Measurements from ENCODE around the gene GRK2. TPM values are rescaled to one million over a fixed set of nuclear protein-coding genes. Genes with fewer than 3 reads are reported as not detected.
"Not testable (repeated sequence)": the region's sequence is repeated elsewhere in the genome, so short reads cannot be mapped to it uniquely, and the experiment has no call there.

GRK2 gene
- total RNA-seq (2014; rRNA removed; shearing (Covaris generic)): 42.6 and 51.5 TPM in 2 replicates
- polyA plus RNA-seq (2015; cell fraction: cytosol; rRNA removed): 47.7 and 55.9 TPM in 2 replicates
- 65.4 and 67.2 TPM in 2 replicates for polyA plus RNA-seq (2015; cell fraction: nucleus; rRNA removed)

GRCh38 chr11:67266449-67267187 lies at the start of gene GRK2:
Gene GRK2, plus strand, starts transcription at chr11:67266473. Its CDS starts 227 bp downstream, at chr11:67266700.
- no peak for DNase-seq (ENCODE audit: low read depth)

- DNase-seq (ENCODE audit: low read depth): no peak
Observed at GRCh38 chr11:67227726-67228125, 38.5 kb upstream of the GRK2 start.

GRCh38 chr11:67230406-67230805 lies 35.9 kb upstream of the GRK2 start:
- no peak for DNase-seq (ENCODE audit: low read depth)

- no peak for DNase-seq (ENCODE audit: low read depth)
Observed at GRCh38 chr11:67230886-67231285, 35.4 kb upstream of the GRK2 start.

GRCh38 chr11:67233584-67234190 lies 32.6 kb upstream of the GRK2 start:
- DNase-seq (ENCODE audit: low read depth): no peak

- not testable (repeated sequence) for DNase-seq (ENCODE audit: low read depth)
Observed at GRCh38 chr11:67234571-67234970, 31.7 kb upstream of the GRK2 start.

- no peak for DNase-seq (ENCODE audit: low read depth)
Observed at GRCh38 chr11:67237574-67237973, 28.7 kb upstream of the GRK2 start.

- DNase-seq (ENCODE audit: low read depth): peak; percentile 35
Observed at GRCh38 chr11:67238894-67239782, 27.1 kb upstream of the GRK2 start.

- DNase-seq (ENCODE audit: low read depth): peak; percentile 99
Observed at GRCh38 chr11:67239783-67240575, 26.3 kb upstream of the GRK2 start.

- DNase-seq (ENCODE audit: low read depth): peak; percentile 73
Observed at GRCh38 chr11:67240576-67241389, 25.5 kb upstream of the GRK2 start.

GRCh38 chr11:67242548-67242947 lies 23.7 kb upstream of the GRK2 start:
- DNase-seq (ENCODE audit: low read depth): no peak

- DNase-seq (ENCODE audit: low read depth): no peak
Observed at GRCh38 chr11:67243051-67243450, 23.2 kb upstream of the GRK2 start.

- DNase-seq (ENCODE audit: low read depth): no peak
Observed at GRCh38 chr11:67245046-67245445, 21.2 kb upstream of the GRK2 start.

- no peak for DNase-seq (ENCODE audit: low read depth)
Observed at GRCh38 chr11:67247946-67248550, 18.2 kb upstream of the GRK2 start.

GRCh38 chr11:67248653-67249052 lies 17.6 kb upstream of the GRK2 start:
- no peak for DNase-seq (ENCODE audit: low read depth)

GRCh38 chr11:67250059-67251043 lies 15.9 kb upstream of the GRK2 start:
- DNase-seq (ENCODE audit: low read depth): no peak

GRCh38 chr11:67251841-67252240 lies 14.4 kb upstream of the GRK2 start:
- no peak for DNase-seq (ENCODE audit: low read depth)

GRCh38 chr11:67252831-67253239 lies 13.4 kb upstream of the GRK2 start:
- peak; percentile 45 for DNase-seq (ENCODE audit: low read depth)

All from HT1080 (cell line).